Neural crest cell (in vitro differentiated cells): ENCODE results near the gene TXNDC11. TPM values are rescaled to one million over a fixed set of nuclear protein-coding genes. Genes with fewer than 3 reads are reported as not detected.
A peak's percentile ranks its signal among the peaks of the same experiment; 100 is the strongest.

Experiments used
- DNase-seq: peaks from one replicate; pipeline ENCODE4 v3.0.0; 2021; ENCODE audit warnings: low read depth, mixed read lengths, low spot score
- H3K27ac Mint-ChIP-seq: one replicate; pipeline ENCODE4 v1.8.0; 2021; ENCODE audit warnings: mild to moderate bottlenecking, mixed read lengths; ENCODE audit not compliant: unreplicated experiment
- H3K27me3 Mint-ChIP-seq: 2 replicates; pipeline ENCODE4 v1.8.0; 2021; ENCODE audit warnings: low read depth, mild to moderate bottlenecking, mixed read lengths
- H3K36me3 Mint-ChIP-seq: 2 replicates; pipeline ENCODE4 v1.8.0; 2021; ENCODE audit warnings: low read depth, mild to moderate bottlenecking, mixed read lengths
- H3K4me1 Mint-ChIP-seq: 2 replicates; pipeline ENCODE4 v1.8.0; 2021; ENCODE audit warnings: mixed read lengths
- H3K4me3 Mint-ChIP-seq: one replicate; pipeline ENCODE4 v1.8.0; 2021; ENCODE audit warnings: mild to moderate bottlenecking, mixed read lengths
- H3K9me3 Mint-ChIP-seq: 2 replicates; pipeline ENCODE4 v1.8.0; 2021; ENCODE audit warnings: mixed read lengths
- total RNA-seq: library from RNA; stranded (reverse); gene quantifications from 2 replicates; pipeline ENCODE4 v1.2.1, GENCODE V29; 2021
- TF ChIP-seq, protein P1 (sequence below): fragments of 200-600 bp; sonication (generic); conservative IDR thresholded peaks from 2 replicates; pipeline ENCODE4 v1.5.0; 2021; ENCODE audit warnings: antibody characterized with exemption, mild to moderate bottlenecking

TXNDC11 gene
- total RNA-seq, 1 donor from 2014 or later = 16.9 TPM

DNA sequence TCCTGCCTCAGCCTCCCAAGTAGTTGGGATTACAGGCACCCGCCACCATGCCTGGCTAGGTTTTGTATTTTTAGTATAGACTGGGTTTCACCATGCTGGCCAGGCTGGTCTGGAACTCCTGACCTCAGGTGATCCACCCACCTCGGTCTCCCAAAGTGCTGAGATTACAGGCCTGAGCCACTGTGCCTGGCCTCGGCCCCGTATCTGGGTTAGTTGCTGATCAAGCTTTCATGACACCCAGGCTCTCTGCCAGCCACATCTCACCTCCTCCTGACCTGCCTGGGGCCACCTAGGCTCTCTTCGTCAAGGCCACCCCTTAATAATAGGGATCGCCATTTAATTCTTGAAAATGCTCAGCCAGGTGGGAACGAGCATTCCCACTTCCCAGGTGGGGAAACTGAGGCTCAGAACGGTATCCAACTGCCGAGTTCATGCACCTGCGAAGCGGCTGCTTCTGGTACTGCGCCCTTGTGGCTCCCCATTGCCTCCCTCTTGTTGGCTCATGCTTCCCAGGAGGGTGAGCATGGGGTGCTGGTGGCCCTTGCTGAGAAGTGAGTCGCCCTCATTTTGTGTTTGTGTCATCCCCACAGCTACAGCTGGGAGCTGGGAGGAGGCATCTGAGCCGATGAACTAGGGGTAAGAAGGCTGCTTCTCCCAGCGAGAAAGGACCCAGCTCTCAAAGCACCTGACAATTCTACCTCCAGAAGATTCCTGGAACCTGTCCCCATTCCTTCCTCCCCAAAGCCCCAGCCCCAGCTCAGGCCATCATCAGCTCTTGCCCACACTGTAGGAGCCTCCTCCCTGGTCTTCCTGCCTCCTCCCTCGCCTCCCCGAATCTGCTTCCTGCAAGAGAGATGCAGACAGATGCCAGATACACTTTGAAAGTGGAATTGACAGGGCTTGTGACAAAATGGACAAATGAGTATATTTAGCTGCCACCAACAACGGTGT lies 91.7 kb downstream of the TXNDC11 start:
- H3K9me3 Mint-ChIP-seq = no peaks in the 10 kb centered on the region
- no peaks in the 10 kb centered on the region for H3K36me3 Mint-ChIP-seq
- H3K4me1 Mint-ChIP-seq = no peaks in the 10 kb centered on the region
- no peak for DNase-seq
- no peaks in the 10 kb centered on the region for H3K27me3 Mint-ChIP-seq
- H3K27ac Mint-ChIP-seq = no peak overlapping the region
- H3K4me3 Mint-ChIP-seq = no peak overlapping the region
- TF ChIP-seq, protein P1, sequence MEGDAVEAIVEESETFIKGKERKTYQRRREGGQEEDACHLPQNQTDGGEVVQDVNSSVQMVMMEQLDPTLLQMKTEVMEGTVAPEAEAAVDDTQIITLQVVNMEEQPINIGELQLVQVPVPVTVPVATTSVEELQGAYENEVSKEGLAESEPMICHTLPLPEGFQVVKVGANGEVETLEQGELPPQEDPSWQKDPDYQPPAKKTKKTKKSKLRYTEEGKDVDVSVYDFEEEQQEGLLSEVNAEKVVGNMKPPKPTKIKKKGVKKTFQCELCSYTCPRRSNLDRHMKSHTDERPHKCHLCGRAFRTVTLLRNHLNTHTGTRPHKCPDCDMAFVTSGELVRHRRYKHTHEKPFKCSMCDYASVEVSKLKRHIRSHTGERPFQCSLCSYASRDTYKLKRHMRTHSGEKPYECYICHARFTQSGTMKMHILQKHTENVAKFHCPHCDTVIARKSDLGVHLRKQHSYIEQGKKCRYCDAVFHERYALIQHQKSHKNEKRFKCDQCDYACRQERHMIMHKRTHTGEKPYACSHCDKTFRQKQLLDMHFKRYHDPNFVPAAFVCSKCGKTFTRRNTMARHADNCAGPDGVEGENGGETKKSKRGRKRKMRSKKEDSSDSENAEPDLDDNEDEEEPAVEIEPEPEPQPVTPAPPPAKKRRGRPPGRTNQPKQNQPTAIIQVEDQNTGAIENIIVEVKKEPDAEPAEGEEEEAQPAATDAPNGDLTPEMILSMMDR = no peak

DNA sequence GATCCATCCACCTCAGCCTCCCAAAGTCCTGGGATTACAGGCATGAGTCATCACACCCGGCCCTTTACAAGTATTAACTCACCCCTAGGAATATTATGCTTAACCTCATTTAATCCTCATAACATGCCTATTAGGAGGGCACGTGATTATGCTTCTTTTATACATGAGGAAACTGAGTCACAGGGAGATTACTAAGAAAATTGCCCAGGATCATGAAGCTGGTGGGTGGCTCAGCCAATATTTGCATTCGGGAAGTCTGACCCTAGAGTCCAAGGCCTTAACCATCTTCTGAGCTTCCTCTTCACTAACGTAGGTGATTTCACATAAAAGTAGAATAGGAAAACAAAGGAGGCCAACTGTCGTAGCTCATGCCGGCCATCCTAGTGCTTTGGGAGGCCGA lies 93.4 kb downstream of the TXNDC11 start:
- H3K4me1 Mint-ChIP-seq = no peaks in the 10 kb centered on the region
- no peak overlapping the region for H3K27ac Mint-ChIP-seq
- TF ChIP-seq, protein P1 = no peak
- no peak for DNase-seq
- no peak overlapping the region for H3K4me3 Mint-ChIP-seq
- H3K36me3 Mint-ChIP-seq = no peaks in the 10 kb centered on the region
- H3K27me3 Mint-ChIP-seq = no peaks in the 10 kb centered on the region
- no peaks in the 10 kb centered on the region for H3K9me3 Mint-ChIP-seq

DNA sequence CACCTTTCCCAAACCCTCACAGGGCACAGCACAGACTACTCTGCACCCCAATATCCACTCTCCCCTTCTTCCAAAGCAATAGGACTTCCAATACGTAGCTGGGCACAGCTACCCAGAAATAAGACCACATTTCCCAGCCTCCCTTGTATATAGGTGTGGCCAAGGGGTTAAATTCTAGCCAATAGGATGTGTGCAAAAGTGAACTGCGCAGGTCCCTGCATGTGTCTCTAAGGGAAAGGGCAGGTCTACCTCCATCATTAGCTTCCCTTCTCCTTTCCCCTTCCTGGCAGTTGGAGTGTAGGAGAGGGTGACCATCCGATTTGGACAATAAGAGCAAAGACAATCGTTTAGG lies 99.9 kb downstream of the TXNDC11 start:
- Mint-ChIP-seq H3K27ac (no peak overlapping the region), H3K9me3 (no peaks in the 10 kb centered on the region), H3K36me3 (no peaks in the 10 kb centered on the region), H3K4me1 (peaks cover 18% of the 10 kb centered on the region), H3K4me3 (no peak overlapping the region), H3K27me3 (no peaks in the 10 kb centered on the region)
- no peak for DNase-seq
- TF ChIP-seq, protein P1 = no peak

DNA sequence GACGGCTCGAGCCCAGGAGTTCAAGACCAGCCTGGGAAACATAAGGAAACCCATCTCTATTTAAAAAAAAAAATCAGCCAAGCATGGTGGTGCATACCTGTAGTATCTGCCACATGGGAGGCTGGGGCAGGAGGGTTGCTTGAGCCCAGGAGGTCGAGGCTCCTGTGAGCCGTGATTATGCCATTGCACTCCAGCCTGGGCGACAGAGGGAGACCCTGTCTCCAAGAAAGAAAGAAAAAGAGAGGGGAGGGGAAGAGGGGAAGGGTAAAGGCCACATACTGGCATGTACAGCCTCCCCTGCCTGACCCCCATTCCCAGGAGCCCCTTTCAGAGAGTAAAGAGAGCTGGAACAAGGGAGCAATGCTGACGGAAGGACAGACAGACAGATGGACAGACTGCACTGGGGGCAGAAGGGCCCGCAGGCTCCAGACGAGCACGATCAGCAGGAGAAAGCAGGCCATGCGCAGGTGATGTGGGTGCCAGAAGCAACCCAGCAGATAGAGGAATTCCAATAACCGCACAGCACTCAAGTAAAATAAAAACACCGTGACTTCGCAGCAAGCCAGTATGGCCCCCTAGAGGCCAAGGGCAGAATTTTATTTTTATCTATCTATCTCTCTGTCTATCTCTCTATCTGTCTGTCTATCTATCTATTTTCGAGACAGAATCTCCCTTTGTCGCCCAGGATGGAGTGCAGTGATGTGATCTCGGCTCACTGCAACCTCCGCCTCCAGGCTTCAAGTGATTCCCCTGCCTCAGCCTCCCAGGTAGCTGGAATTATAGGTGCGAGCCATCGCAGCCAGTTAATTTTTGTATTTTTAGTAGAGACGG lies 101.5 kb downstream of the TXNDC11 start:
- no peak for DNase-seq
- no peaks in the 10 kb centered on the region for H3K27me3 Mint-ChIP-seq
- TF ChIP-seq, protein P1 = peak; percentile 91
- H3K4me1 Mint-ChIP-seq = peaks cover 18% of the 10 kb centered on the region
- no peak overlapping the region for H3K27ac Mint-ChIP-seq
- no peak overlapping the region for H3K4me3 Mint-ChIP-seq
- no peaks in the 10 kb centered on the region for H3K36me3 Mint-ChIP-seq
- H3K9me3 Mint-ChIP-seq = no peaks in the 10 kb centered on the region

DNA sequence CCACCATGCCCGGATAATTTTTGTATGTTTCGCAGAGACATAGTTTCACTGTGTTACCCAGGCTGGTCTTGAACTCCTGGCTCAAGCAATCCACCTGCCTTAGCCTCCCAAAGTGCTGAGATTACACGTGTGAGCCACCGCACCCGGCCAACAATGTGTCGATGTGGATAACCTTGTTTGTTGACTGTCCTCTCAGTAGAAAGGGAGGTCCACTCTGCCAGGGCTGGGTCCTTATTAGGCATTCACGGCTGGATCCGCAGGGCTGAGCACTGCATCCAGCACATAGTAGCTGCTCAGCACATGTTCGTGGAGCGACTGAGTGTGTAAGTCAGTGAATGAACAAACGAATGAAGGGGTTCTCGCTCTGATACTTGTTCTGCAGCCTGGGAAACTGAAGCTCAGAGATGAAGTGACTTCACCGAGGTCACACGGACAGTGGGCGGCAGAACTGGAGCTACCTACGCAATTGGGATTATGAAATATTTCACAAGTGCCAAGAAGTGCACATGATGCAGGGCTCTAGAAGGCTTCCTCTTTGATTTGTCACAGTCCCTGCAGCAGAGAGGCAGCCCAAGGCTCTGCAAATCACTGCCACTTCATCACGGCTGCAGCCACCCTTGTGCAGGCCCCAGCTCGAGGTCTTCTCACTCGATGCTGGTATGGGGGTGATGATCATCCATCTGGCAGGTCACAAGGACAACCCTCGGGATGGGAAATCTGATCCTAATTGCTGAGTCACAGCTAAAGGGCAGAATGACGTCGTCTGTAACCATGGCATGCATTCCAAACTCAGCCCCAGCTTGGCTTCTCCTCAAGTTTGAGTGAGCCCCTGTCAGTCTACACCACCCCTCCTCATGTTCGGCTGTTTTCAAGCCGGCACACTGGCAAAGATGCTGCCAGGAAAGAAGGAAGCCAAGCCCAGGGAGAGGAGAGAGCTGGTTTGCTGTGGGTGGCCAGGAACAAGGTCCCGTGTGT lies 102.4 kb downstream of the TXNDC11 start:
- Mint-ChIP-seq H3K27me3 (no peaks in the 10 kb centered on the region), H3K4me3 (no peak overlapping the region), H3K36me3 (no peaks in the 10 kb centered on the region), H3K27ac (peak overlapping the region; percentile 12), H3K4me1 (peaks cover 18% of the 10 kb centered on the region), H3K9me3 (no peaks in the 10 kb centered on the region)
- DNase-seq = no peak
- TF ChIP-seq, protein P1 = no peak
